CD4-positive, alpha-beta T cell (primary cell): ENCODE results near the gene IL17RA. TPM values are rescaled to one million over a fixed set of nuclear protein-coding genes. Genes with fewer than 3 reads are reported as not detected.

Source experiments
- ATAC-seq: fragments of 200-7000 bp; cut with Tn5 transposase; one replicate; pipeline ENCODE4 v1.10.0; 2022; ENCODE audit warnings: mild to moderate bottlenecking; ENCODE audit not compliant: poor library complexity
- CTCF ChIA-PET: fragments of 350-600 bp; sonication (Branson Sonifier 250); formaldehyde crosslinking; loops from one replicate; lab custom pipeline; 2021; ENCODE audit warnings: antibody characterized with exemption, inconsistent platforms; lab: Charles Lee
- POLR2A ChIA-PET: fragments of 350-600 bp; sonication (Branson Sonifier 250); formaldehyde crosslinking; loops from one replicate; lab custom pipeline; 2021; ENCODE audit warnings: antibody characterized with exemption, inconsistent platforms; lab: Charles Lee
- DNase-seq, 14 experiments: peaks; one replicate each; pipeline ENCODE4 v3.0.0-alpha.2; 2013 to 2020; ENCODE audit warnings: mixed read lengths in 2 of 14
- H3K27ac ChIP-seq, 2 donors: one replicate each; pipeline versions ENCODE4 v1.5.1 to v1.7.0; 2013; ENCODE audit warnings: low read length in 2 of 2, low read depth in 1 of 2, mild to moderate bottlenecking in 1 of 2
- H3K27me3 ChIP-seq, 2 experiments: 1 replicate in 1 of 2; 2 replicates in 1 of 2; pipeline versions ENCODE4 v1.6.1 to v1.7.0; 2013; ENCODE audit warnings: low read length in 2 of 2, control low read depth in 1 of 2, mild to moderate bottlenecking in 1 of 2, moderate library complexity in 1 of 2; ENCODE audit not compliant: insufficient read depth in 2 of 2, control insufficient read depth in 1 of 2
- H3K36me3 ChIP-seq: one replicate; pipeline ENCODE4 v1.6.1; 2013; ENCODE audit warnings: low read length, control low read depth; ENCODE audit not compliant: insufficient read depth
- H3K4me1 ChIP-seq: one replicate; pipeline ENCODE4 v1.6.1; 2013; ENCODE audit warnings: low read length, control low read depth; ENCODE audit not compliant: insufficient read depth
- H3K4me3 ChIP-seq: one replicate; pipeline ENCODE4 v1.5.1; 2013; ENCODE audit warnings: mild to moderate bottlenecking, low read length, moderate library complexity
- H3K9me3 ChIP-seq, 2 experiments: 1 replicate in 1 of 2; 2 replicates in 1 of 2; pipeline versions ENCODE4 v1.6.1 to v1.7.0; 2013; ENCODE audit warnings: low read length in 2 of 2, mild to moderate bottlenecking in 2 of 2, control low read depth in 1 of 2, moderate library complexity in 1 of 2; ENCODE audit not compliant: control insufficient read depth in 1 of 2, insufficient read depth in 1 of 2
- H3K27ac Mint-ChIP-seq: one replicate; pipeline ENCODE4 v1.8.0; 2020; ENCODE audit warnings: mixed read lengths
- H3K27me3 Mint-ChIP-seq: one replicate; pipeline ENCODE4 v1.8.0; 2021; ENCODE audit warnings: mixed read lengths
- H3K36me3 Mint-ChIP-seq: one replicate; pipeline ENCODE4 v1.8.0; 2021; ENCODE audit warnings: low read depth, mixed read lengths
- H3K4me1 Mint-ChIP-seq: one replicate; pipeline ENCODE4 v1.8.0; 2021; ENCODE audit warnings: low read depth, mixed read lengths
- H3K4me3 Mint-ChIP-seq: one replicate; pipeline ENCODE4 v1.8.0; 2020; ENCODE audit warnings: mild to moderate bottlenecking, mixed read lengths
- H3K9me3 Mint-ChIP-seq: one replicate; pipeline ENCODE4 v1.8.0; 2020; ENCODE audit warnings: mixed read lengths
- CTCF ChIP-seq: fragments of 200-600 bp; IDR thresholded peaks from one replicate; pipeline ENCODE4 v1.8.0; 2022; ENCODE audit warnings: antibody characterized with exemption, mild to moderate bottlenecking
- intact Hi-C, 2 experiments: fragments of 100-400 bp; cut with DNase I in 1 of 2; cut with micrococcal nuclease in 1 of 2; formaldehyde crosslinking; loops; one replicate each; pipeline versions ENCODE4 v1.15.1 to v1.9.0; 2023 to 2025; cut with DNase I, micrococcal nuclease
- total RNA-seq, 174 experiments: library from RNA in 2 of 174; stranded (reverse) in 2 of 174; gene quantifications; one replicate each; pipeline ENCODE4 v1.2.3 and lab custom pipeline; 2021 to 2026

Gene IL17RA
- total RNA-seq, 2 experiments from 2014 or later = 23.2 to 24.3 TPM

- ATAC-seq (no peak), DNase-seq (no peak)
- no peaks in the 10 kb centered on the region for H3K27me3 ChIP-seq
- no peak for TF ChIP-seq CTCF
- H3K27ac Mint-ChIP-seq = no peak overlapping the region
- CTCF ChIA-PET = interaction anchor here (0.8 to 0.9 kb wide), 2 partner anchors 12 to 30 kb away, joined by 3 read pairs; no protein-coding TSS in a partner anchor
- H3K27ac ChIP-seq = no peak overlapping the region
- H3K4me1 Mint-ChIP-seq = peaks cover 4% of the 10 kb centered on the region
- peaks cover 56% of the 10 kb centered on the region for H3K36me3 ChIP-seq
- POLR2A ChIA-PET = no interaction called here
- no peak overlapping the region for H3K4me3 ChIP-seq
- peaks cover 79% of the 10 kb centered on the region for H3K36me3 Mint-ChIP-seq
- no peaks in the 10 kb centered on the region for H3K27me3 Mint-ChIP-seq
- no peaks in the 10 kb centered on the region for H3K9me3 Mint-ChIP-seq
- no peak overlapping the region for H3K4me3 Mint-ChIP-seq
- no peaks in the 10 kb centered on the region for H3K4me1 ChIP-seq
- intact Hi-C loops = no loop called here
- no peaks in the 10 kb centered on the region for H3K9me3 ChIP-seq
Measured at GRCh38 chr22:17140826-17141766, 56.3 kb downstream of the IL17RA start.

GRCh38 chr22:17143101-17143500, 58.3 kb downstream of the IL17RA start:
- DNase-seq = no peak
- CTCF ChIA-PET = no interaction called here
- Histone ChIP-seq H3K27ac (no peak overlapping the region), H3K4me3 (no peak overlapping the region), H3K36me3 (peaks cover 57% of the 10 kb centered on the region), H3K27me3 (no peaks in the 10 kb centered on the region), H3K4me1 (no peaks in the 10 kb centered on the region), H3K9me3 (no peaks in the 10 kb centered on the region)
- no peak overlapping the region for H3K4me3 Mint-ChIP-seq
- POLR2A ChIA-PET = no interaction called here
- H3K27ac Mint-ChIP-seq = no peak overlapping the region
- intact Hi-C loops = no loop called here
- H3K27me3 Mint-ChIP-seq = no peaks in the 10 kb centered on the region
- peaks cover 72% of the 10 kb centered on the region for H3K36me3 Mint-ChIP-seq
- TF ChIP-seq CTCF = no peak
- ATAC-seq = no peak
- H3K9me3 Mint-ChIP-seq = no peaks in the 10 kb centered on the region
- H3K4me1 Mint-ChIP-seq = peaks cover 4% of the 10 kb centered on the region

GRCh38 chr22:17143826-17144225, 59.0 kb downstream of the IL17RA start:
- no peak for ATAC-seq
- Histone ChIP-seq H3K4me3 (no peak overlapping the region), H3K27me3 (no peaks in the 10 kb centered on the region), H3K4me1 (no peaks in the 10 kb centered on the region), H3K27ac (no peak overlapping the region), H3K9me3 (no peaks in the 10 kb centered on the region), H3K36me3 (peaks cover 59% of the 10 kb centered on the region)
- Mint-ChIP-seq H3K4me1 (peaks cover 4% of the 10 kb centered on the region), H3K27me3 (no peaks in the 10 kb centered on the region), H3K36me3 (peaks cover 67% of the 10 kb centered on the region), H3K9me3 (no peaks in the 10 kb centered on the region), H3K27ac (no peak overlapping the region), H3K4me3 (no peak overlapping the region)
- ChIA-PET CTCF (interaction anchor here (0.8 kb wide), 1 partner anchor 36 kb away, joined by 3 read pairs; no protein-coding TSS in a partner anchor), POLR2A (no interaction called here)
- no peak for DNase-seq
- intact Hi-C loops = no loop called here
- no peak for TF ChIP-seq CTCF
